GM12878 (cell line): Measurements from ENCODE around the gene TCF4. TPM values are rescaled to one million over a fixed set of nuclear protein-coding genes. Genes with fewer than 3 reads are reported as not detected.

ENCODE experiments used
- ATAC-seq: fragments of 200-7000 bp; cut with Tn5 transposase; 3 replicates; pipeline ENCODE4 v1.9.1; 2020; ENCODE audit warnings: mild to moderate bottlenecking, moderate library complexity
- BruUV-seq: library from RNA; stranded (reverse); fragments of 400-500 nt; replicated peaks from 2 replicates; lab custom pipeline; 2021; lab: Mats Ljungman, UMichigan
- CTCF ChIA-PET: fragments of 300-600 bp; sonication (Branson Sonifier 250); formaldehyde crosslinking; extraction: SDS; loops from one replicate; lab custom pipeline; 2021; ENCODE audit warnings: inconsistent platforms; lab: Yijun Ruan, JAX
- POLR2A ChIA-PET: fragments of 350-600 bp; formaldehyde crosslinking; extraction: SDS; loops from one replicate; lab custom pipeline; 2021; ENCODE audit warnings: inconsistent platforms; lab: Charles Lee
- RAD21 ChIA-PET: fragments of 300-600 bp; sonication (Branson Sonifier 250); formaldehyde crosslinking; loops from one replicate; lab custom pipeline; 2023; ENCODE audit warnings: antibody characterized with exemption; ENCODE audit not compliant: unreplicated experiment; lab: Charles Lee
- SMC1A ChIA-PET: fragments of 300-600 bp; sonication (Branson Sonifier 250); formaldehyde crosslinking; loops from one replicate; lab custom pipeline; 2023; ENCODE audit not compliant: unreplicated experiment, uncharacterized antibody; lab: Charles Lee
- DNase-seq: peaks from one replicate; pipeline ENCODE4 v3.0.0-alpha.2; 2011; ENCODE audit warnings: low read depth, low spot score
- FAIRE-seq: peaks from 3 replicates; lab custom pipeline; 2011; peaks lifted over from hg19 to GRCh38; lab: Jason Lieb, UNC
- H2AFZ ChIP-seq: 2 replicates; pipeline ENCODE4 v1.6.0; 2011; ENCODE audit warnings: low read depth, low read length, control low read depth; ENCODE audit not compliant: control insufficient read depth
- H3K27ac ChIP-seq: 2 replicates; pipeline ENCODE4 v1.5.1; 2011; ENCODE audit warnings: control low read depth; ENCODE audit not compliant: control insufficient read depth, insufficient read depth
- H3K27me3 ChIP-seq, 2 experiments: replicated peaks in 1 of 2; 2 replicates each; pipeline versions ENCODE4 v1.6.0 to v1.6.1; 2011; ENCODE audit warnings: low read length in 1 of 2; ENCODE audit not compliant: control insufficient read depth in 2 of 2, insufficient read depth in 2 of 2
- H3K36me3 ChIP-seq, 2 experiments: 2 replicates each; pipeline ENCODE4 v1.5.1; 2011; ENCODE audit warnings: low read length in 1 of 2; ENCODE audit not compliant: control insufficient read depth in 2 of 2, insufficient read depth in 2 of 2
- H3K4me1 ChIP-seq: 2 replicates; pipeline ENCODE4 v1.6.1; 2011; ENCODE audit warnings: mild to moderate bottlenecking, low read length, moderate library complexity, mixed read lengths; ENCODE audit not compliant: control insufficient read depth, insufficient read depth
- H3K4me2 ChIP-seq: 2 replicates; pipeline ENCODE4 v1.6.0; 2011; ENCODE audit warnings: control low read depth; ENCODE audit not compliant: control insufficient read depth, insufficient read depth
- H3K4me3 ChIP-seq: fragments of 200-600 bp; sonication (generic); 2 replicates; pipeline ENCODE4 v1.5.1; 2016
- H3K79me2 ChIP-seq: 2 replicates; pipeline ENCODE4 v1.6.0; 2011; ENCODE audit warnings: low read length; ENCODE audit not compliant: control insufficient read depth, insufficient read depth
- H3K9ac ChIP-seq: 2 replicates; pipeline ENCODE4 v1.8.0; 2011; ENCODE audit warnings: low read length, control low read depth, mixed read lengths; ENCODE audit not compliant: control insufficient read depth, insufficient read depth
- H3K9me3 ChIP-seq: replicated peaks from 3 replicates; pipeline ENCODE4 v1.5.1; 2011; ENCODE audit warnings: mild to moderate bottlenecking, low read length; ENCODE audit not compliant: control insufficient read depth, insufficient read depth
- H4K20me1 ChIP-seq: 2 replicates; pipeline ENCODE4 v1.6.0; 2011; ENCODE audit not compliant: control insufficient read depth, insufficient read depth
- BHLHE40 ChIP-seq, 2 experiments: fragments of 450-650 bp in 1 of 2; IDR thresholded peaks; 2 replicates each; pipeline ENCODE4 v1.6.1; 2011 to 2017; ENCODE audit warnings: low read depth in 2 of 2, borderline replicate concordance in 1 of 2, improper control_type of control experiment in 1 of 2, low read length in 1 of 2, mild to moderate bottlenecking in 1 of 2
- RFX5 ChIP-seq: IDR thresholded peaks from 2 replicates; pipeline ENCODE4 v1.6.1; 2011; ENCODE audit warnings: low read depth, low read length, improper control_type of control experiment
- ZNF687 ChIP-seq: fragments of 450-650 bp; IDR thresholded peaks from 2 replicates; pipeline ENCODE4 v1.6.1; 2017; ENCODE audit warnings: mild to moderate bottlenecking, moderate library complexity
- WGBS: methylation state at CpG from one replicate; pipeline ENCODE4 v1.1.6; 2016; ENCODE audit warnings: low lambda C conversion rate; ENCODE audit not compliant: insufficient replicate concordance, insufficient coverage; ENCODE audit errors: missing lambda C conversion rate; 5-methylcytosine and 5-hydroxymethylcytosine counted together
- in situ Hi-C: fragments of 300-500 bp; cut with MboI; formaldehyde crosslinking; loops from 9 replicates; pipeline ENCODE4 v1.14.3; 2018; ENCODE audit warnings: mixed read lengths
- intact Hi-C: fragments of 100-400 bp; cut with micrococcal nuclease; formaldehyde crosslinking; loops from one replicate; pipeline ENCODE4 v1.14.2; 2022; ENCODE audit not compliant: unreplicated experiment
- polyA plus RNA-seq, 11 experiments: library from polyadenylated mRNA; depleted of rRNA in 4 of 11; unstranded in 6 of 11; stranded (reverse) in 5 of 11; fragments of >200 nt; fragmentation: Nextera tagmentation in 4 of 11; fragmentation: Illumina TruSeq in 1 of 11; extraction: Ambion mirVana in 4 of 11; extraction: Trizol in 1 of 11; gene quantifications; 1 replicate in 1 of 11; 2 replicates in 10 of 11; pipeline versions ENCODE4 v1.2.1 to v1.2.3, GENCODE V29; 2011 to 2016; ENCODE audit warnings: inconsistent platforms in 2 of 11, missing spikeins in 2 of 11, low read depth in 1 of 11
- total RNA-seq, 4 experiments: library from RNA; depleted of rRNA in 3 of 4; stranded (reverse); fragments of >200 nt in 3 of 4; fragmentation: Illumina TruSeq in 1 of 4; extraction: Trizol in 1 of 4; gene quantifications; 2 replicates each; pipeline versions ENCODE4 v1.2.1 to v1.2.3, GENCODE V29; 2013 to 2021

The TCF4 gene
- total and polyA plus RNA-seq, 10 of the 15 experiments (the other 5 are each of a cell fraction or from before 2014, with no cell fraction given) = 15.2 to 94.0 (median 31.5) TPM

GRCh38 chr18:55309249-55309648, 278.7 kb downstream of the TCF4 start:
- WGBS = 47% methylated on average over 4 of the region's 4 CpGs
- ChIA-PET SMC1A (interaction anchor here (0.6 to 11.0 kb wide), 9 partner anchors 12 to 1096 kb away, joined by 3 to 157 read pairs (median 8); no protein-coding TSS in a partner anchor), POLR2A (interaction anchor here (0.7 to 4.9 kb wide), 7 partner anchors 9 to 68 kb away, joined by 3 to 26 read pairs (median 8); no protein-coding TSS in a partner anchor), RAD21 (interaction anchor here (1.0 to 5.6 kb wide), 7 partner anchors 9 to 74 kb away, joined by 5 to 50 read pairs (median 8); no protein-coding TSS in a partner anchor)
- no peaks in the 10 kb centered on the region; the same call in 2 of the 3 replicates for H3K9me3 ChIP-seq
- DNase-seq = no peak
- no peaks in the 10 kb centered on the region for H4K20me1 ChIP-seq
- in situ Hi-C loops (loop anchor here (25.0 kb wide), 1 partner anchor 1047 kb away; the partner anchor contains the start of gene POLI), intact Hi-C loops (no loop called here)
- H3K27me3 ChIP-seq = no peaks in the 10 kb centered on the region
- ATAC-seq = no peak
- FAIRE-seq = no peak
- H3K27ac ChIP-seq = no peak overlapping the region
- peaks cover 13% of the 10 kb centered on the region; the same call in 1 of the 2 replicates for H3K4me1 ChIP-seq
- no TSS peak for BruUV-seq
- H3K9ac ChIP-seq = no peak overlapping the region
- H2AFZ ChIP-seq = no peak overlapping the region
- peaks cover 0 to 3% of the 10 kb centered on the region in 2 experiments; a peak in 3 of 4 replicates for H3K36me3 ChIP-seq
- no peak overlapping the region for H3K4me2 ChIP-seq
- no peak for TF ChIP-seq RFX5
- TF ChIP-seq, all 136 proteins: peak for 0
- no peak overlapping the region for H3K4me3 ChIP-seq
- peaks cover 98% of the 10 kb centered on the region for H3K79me2 ChIP-seq
- CTCF ChIA-PET = interaction anchor here (1.1 to 6.6 kb wide), 8 partner anchors 8 to 57 kb away, joined by 3 to 44 read pairs (median 6); no protein-coding TSS in a partner anchor

GRCh38 chr18:55307505-55307904, 280.5 kb downstream of the TCF4 start:
- RAD21 ChIA-PET = interaction anchor here (1.2 to 5.6 kb wide), 5 partner anchors 10 to 73 kb away, joined by 4 to 50 read pairs (median 11); no protein-coding TSS in a partner anchor
- peak; percentile 45 for ATAC-seq
- peaks cover under 1 to 3% of the 10 kb centered on the region in 2 experiments; a peak in 3 of 4 replicates for H3K36me3 ChIP-seq
- no peaks in the 10 kb centered on the region; the same call in 2 of the 3 replicates for H3K9me3 ChIP-seq
- peak overlapping the region; percentile 43 for H3K27ac ChIP-seq
- WGBS = 1% methylated on average over 3 of the region's 3 CpGs
- SMC1A ChIA-PET = interaction anchor here (0.6 to 11.0 kb wide), 11 partner anchors 10 to 185 kb away, joined by 3 to 157 read pairs (median 6); no protein-coding TSS in a partner anchor
- TF ChIP-seq BHLHE40 (IDR thresholded peaks at IDR 0.05; ENCODE audit: borderline replicate concordance in 1 of 2, low read depth in 2 of 2, low read length in 1 of 2) (peak in 1 of 2 experiments; percentile 72; a peak in 1 of 4 replicates), ZNF687 (no peak)
- TF ChIP-seq, all 136 proteins: peak for 1
- peak overlapping the region; percentile 56 for H3K4me2 ChIP-seq
- DNase-seq (no peak), FAIRE-seq (no peak)
- H3K4me3 ChIP-seq = peak overlapping the region; percentile 29; the same call in 1 of the 2 replicates
- BruUV-seq = no TSS peak
- H3K79me2 ChIP-seq = peaks cover 98% of the 10 kb centered on the region
- POLR2A ChIA-PET = interaction anchor here (0.5 to 4.9 kb wide), 4 partner anchors 10 to 39 kb away, joined by 4 to 16 read pairs (median 10); no protein-coding TSS in a partner anchor
- H3K4me1 ChIP-seq = peaks cover 13% of the 10 kb centered on the region; the same call in 1 of the 2 replicates
- H3K9ac ChIP-seq = no peak overlapping the region
- in situ Hi-C loops (loop anchor here (25.0 kb wide), 1 partner anchor 1045 kb away; the partner anchor contains the start of gene POLI), intact Hi-C loops (no loop called here)
- CTCF ChIA-PET = interaction anchor here (1.0 to 6.6 kb wide), 11 partner anchors 10 to 77 kb away, joined by 3 to 44 read pairs (median 5); no protein-coding TSS in a partner anchor
- no peaks in the 10 kb centered on the region for H4K20me1 ChIP-seq
- no peaks in the 10 kb centered on the region for H3K27me3 ChIP-seq
- H2AFZ ChIP-seq = no peak overlapping the region
